Renal pelvis (tissue), 4 donors: ENCODE measurements around the gene GBE1. TPM values are rescaled to one million over a fixed set of nuclear protein-coding genes. Genes with fewer than 3 reads are reported as not detected.

Experiments used
- DNase-seq: peaks from one replicate; pipeline ENCODE4 v3.0.0-alpha.2; 2013
- polyA plus RNA-seq, 3 donors: library from polyadenylated mRNA; unstranded; fragments of 120-200 nt; gene quantifications; one replicate each; pipeline ENCODE4 v1.2.1, GENCODE V29; 2013; ENCODE audit not compliant: insufficient read length in 3 of 3

Gene GBE1
- polyA plus RNA-seq, 3 donors = 24.6 to 28.2 (median 26.0) TPM

GRCh38 chr3:81645248-81645647 lies 116.2 kb downstream of the GBE1 start:
- no peak for DNase-seq

GRCh38 chr3:81643721-81644120 lies 117.7 kb downstream of the GBE1 start:
- no peak for DNase-seq

GRCh38 chr3:81638480-81638879 lies 123.0 kb downstream of the GBE1 start:
- DNase-seq = no peak

- DNase-seq = no peak
Observed at GRCh38 chr3:81632659-81633058, 128.8 kb downstream of the GBE1 start.

GRCh38 chr3:81624756-81625155 lies 136.7 kb downstream of the GBE1 start:
- DNase-seq = no peak

- no peak for DNase-seq
Observed at GRCh38 chr3:81622395-81622794, 139.1 kb downstream of the GBE1 start.

- DNase-seq = no peak
Observed at GRCh38 chr3:81621277-81621676, 140.2 kb downstream of the GBE1 start.

GRCh38 chr3:81620849-81621248 lies 140.6 kb downstream of the GBE1 start:
- no peak for DNase-seq

- no peak for DNase-seq
Observed at GRCh38 chr3:81612768-81613167, 148.7 kb downstream of the GBE1 start.

- DNase-seq = no peak
Observed at GRCh38 chr3:81602781-81603180, 158.7 kb downstream of the GBE1 start.

GRCh38 chr3:81601707-81602305 lies 159.6 kb downstream of the GBE1 start:
- DNase-seq = no peak

- no peak for DNase-seq
Observed at GRCh38 chr3:81592101-81592500, 169.3 kb downstream of the GBE1 start.

- no peak for DNase-seq
Observed at GRCh38 chr3:81585937-81586336, 175.5 kb downstream of the GBE1 start.

- no peak for DNase-seq
Observed at GRCh38 chr3:81585056-81585455, 176.4 kb downstream of the GBE1 start.

GRCh38 chr3:81581966-81582599 lies 179.4 kb downstream of the GBE1 start:
- peak; percentile 1 for DNase-seq

- DNase-seq = no peak
Observed at GRCh38 chr3:81580355-81580754, 181.1 kb downstream of the GBE1 start.

GRCh38 chr3:81579744-81580143 lies 181.7 kb downstream of the GBE1 start:
- no peak for DNase-seq

GRCh38 chr3:81572201-81572756 lies 189.2 kb downstream of the GBE1 start:
- no peak for DNase-seq

GRCh38 chr3:81568378-81568777 lies 193.1 kb downstream of the GBE1 start:
- no peak for DNase-seq

GRCh38 chr3:81565041-81565440 lies 196.4 kb downstream of the GBE1 start:
- no peak for DNase-seq

GRCh38 chr3:81558106-81558505 lies 203.3 kb downstream of the GBE1 start:
- DNase-seq = no peak

- DNase-seq = no peak
Observed at GRCh38 chr3:81554801-81555200, 206.6 kb downstream of the GBE1 start.

GRCh38 chr3:81554388-81554787 lies 207.1 kb downstream of the GBE1 start:
- DNase-seq = no peak

- no peak for DNase-seq
Observed at GRCh38 chr3:81550415-81550814, 211.0 kb downstream of the GBE1 start.
